SU-DHL-6 (cell line): Measurements from ENCODE around the gene CD180.

Experiments
- H2AFZ ChIP-seq: fragments of 200-600 bp; sonication (generic); 2 replicates; pipeline ENCODE4 v1.6.1; 2014; ENCODE audit warnings: low read depth, mild to moderate bottlenecking, moderate library complexity, mixed read lengths, antibody characterized with exemption, low read length; ENCODE audit not compliant: severe bottlenecking
- H3F3A ChIP-seq: fragments of 200-600 bp; shearing (Covaris generic); 2 replicates; pipeline ENCODE4 v1.6.0; 2016; ENCODE audit warnings: antibody characterized with exemption, mild to moderate bottlenecking; ENCODE audit not compliant: insufficient read depth
- H3K27ac ChIP-seq: fragments of 200-600 bp; sonication (generic); 2 replicates; pipeline ENCODE4 v1.5.1; 2016; ENCODE audit warnings: low read depth, mild to moderate bottlenecking, low read length, moderate library complexity, mixed read lengths
- H3K27me3 ChIP-seq: fragments of 200-600 bp; sonication (generic), shearing (Covaris generic); 2 replicates; pipeline ENCODE4 v1.6.0; 2014; ENCODE audit warnings: mild to moderate bottlenecking, low read length
- H3K36me3 ChIP-seq: fragments of 200-600 bp; sonication (generic); 2 replicates; pipeline ENCODE4 v1.6.1; 2014; ENCODE audit warnings: mild to moderate bottlenecking, low read length, mixed read lengths
- H3K4me2 ChIP-seq: fragments of 300-600, 200-600 bp; shearing (Covaris generic), sonication (generic); 2 replicates; pipeline ENCODE4 v1.6.0; 2014; ENCODE audit warnings: low read length, low read depth, mild to moderate bottlenecking; ENCODE audit not compliant: poor library complexity, severe bottlenecking
- H3K4me3 ChIP-seq: fragments of 200-600 bp; sonication (generic); 2 replicates; pipeline ENCODE4 v1.5.1; 2014; ENCODE audit warnings: antibody characterized with exemption, low read length, mild to moderate bottlenecking, mixed read lengths; ENCODE audit not compliant: insufficient read depth, poor library complexity, severe bottlenecking
- H3K79me2 ChIP-seq: fragments of 200-600 bp; sonication (generic); 2 replicates; pipeline ENCODE4 v1.6.1; 2014; ENCODE audit warnings: mild to moderate bottlenecking, low read length, moderate library complexity; ENCODE audit not compliant: insufficient read depth
- H3K9ac ChIP-seq: fragments of 200-600 bp; sonication (generic); 2 replicates; pipeline ENCODE4 v1.7.0; 2014; ENCODE audit warnings: mild to moderate bottlenecking, low read length
- H3K9me2 ChIP-seq: fragments of 200-600 bp; sonication (generic); replicated peaks from 2 replicates; pipeline ENCODE4 v1.6.1; 2014; ENCODE audit warnings: low read length; ENCODE audit not compliant: insufficient read depth
- H3K9me3 ChIP-seq: fragments of 200-600 bp; sonication (generic); 2 replicates; pipeline ENCODE4 v1.6.1; 2014; ENCODE audit warnings: low read length, mixed read lengths; ENCODE audit not compliant: insufficient read depth
- H4K20me1 ChIP-seq: fragments of 200-600 bp; sonication (generic); 2 replicates; pipeline ENCODE4 v1.6.1; 2014; ENCODE audit warnings: low read depth, mild to moderate bottlenecking, antibody characterized with exemption, low read length, moderate library complexity, mixed read lengths
- EZH2phosphoT487 ChIP-seq: fragments of 200-600 bp; sonication (generic), shearing (Covaris generic); conservative IDR thresholded peaks from 2 replicates; pipeline ENCODE4 v1.6.1; 2018; ENCODE audit warnings: mild to moderate bottlenecking, antibody characterized with exemption, low read length, moderate library complexity, mixed read lengths
- TF ChIP-seq, protein P1 (sequence below): fragments of 200-600 bp; sonication (generic); IDR thresholded peaks from one replicate; pipeline ENCODE4 v1.5.1; 2017; ENCODE audit warnings: antibody characterized with exemption, mild to moderate bottlenecking, low read length, moderate library complexity; ENCODE audit not compliant: insufficient read depth, poor library complexity, severe bottlenecking

CD180 gene

DNA sequence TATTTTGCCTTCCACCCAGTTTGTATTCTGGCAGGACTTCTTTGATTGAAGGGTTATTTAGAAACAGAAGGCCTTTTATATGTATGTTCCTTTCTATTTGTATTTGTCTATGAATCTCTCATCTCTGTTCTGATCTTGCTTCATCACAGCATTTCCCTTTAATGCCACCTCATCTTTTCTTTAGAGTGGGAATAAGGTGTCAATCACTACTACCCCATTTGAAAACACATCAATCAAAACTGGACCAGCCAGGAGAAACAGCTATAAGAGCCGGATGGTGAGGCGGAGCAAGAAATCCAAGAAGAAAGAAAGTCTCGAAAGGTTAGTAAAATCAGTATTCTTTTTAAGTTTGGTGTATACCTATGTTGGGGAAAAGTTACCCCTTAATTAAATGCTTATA is 36.3 kb downstream of the CD180 start:
- no peak for TF ChIP-seq EZH2phosphoT487
- Histone ChIP-seq H3K27me3 (no peaks in the 10 kb centered on the region), H3K9ac (no peak overlapping the region), H3K79me2 (no peaks in the 10 kb centered on the region), H3K9me3 (no peaks in the 10 kb centered on the region), H3F3A (no peaks in the 10 kb centered on the region), H4K20me1 (no peaks in the 10 kb centered on the region), H3K4me2 (no peak overlapping the region), H3K9me2 (no peaks in the 10 kb centered on the region), H3K27ac (no peak overlapping the region), H2AFZ (no peak overlapping the region), H3K36me3 (no peaks in the 10 kb centered on the region), H3K4me3 (no peak overlapping the region)

- Histone ChIP-seq H3K4me2 (no peak overlapping the region), H3K79me2 (no peaks in the 10 kb centered on the region), H3K4me3 (no peak overlapping the region), H3K9me3 (no peaks in the 10 kb centered on the region), H3K27ac (no peak overlapping the region), H3K36me3 (no peaks in the 10 kb centered on the region), H2AFZ (no peak overlapping the region), H3K9me2 (no peaks in the 10 kb centered on the region), H4K20me1 (no peaks in the 10 kb centered on the region), H3K9ac (no peak overlapping the region), H3F3A (no peaks in the 10 kb centered on the region), H3K27me3 (no peaks in the 10 kb centered on the region)
- TF ChIP-seq, protein P1, sequence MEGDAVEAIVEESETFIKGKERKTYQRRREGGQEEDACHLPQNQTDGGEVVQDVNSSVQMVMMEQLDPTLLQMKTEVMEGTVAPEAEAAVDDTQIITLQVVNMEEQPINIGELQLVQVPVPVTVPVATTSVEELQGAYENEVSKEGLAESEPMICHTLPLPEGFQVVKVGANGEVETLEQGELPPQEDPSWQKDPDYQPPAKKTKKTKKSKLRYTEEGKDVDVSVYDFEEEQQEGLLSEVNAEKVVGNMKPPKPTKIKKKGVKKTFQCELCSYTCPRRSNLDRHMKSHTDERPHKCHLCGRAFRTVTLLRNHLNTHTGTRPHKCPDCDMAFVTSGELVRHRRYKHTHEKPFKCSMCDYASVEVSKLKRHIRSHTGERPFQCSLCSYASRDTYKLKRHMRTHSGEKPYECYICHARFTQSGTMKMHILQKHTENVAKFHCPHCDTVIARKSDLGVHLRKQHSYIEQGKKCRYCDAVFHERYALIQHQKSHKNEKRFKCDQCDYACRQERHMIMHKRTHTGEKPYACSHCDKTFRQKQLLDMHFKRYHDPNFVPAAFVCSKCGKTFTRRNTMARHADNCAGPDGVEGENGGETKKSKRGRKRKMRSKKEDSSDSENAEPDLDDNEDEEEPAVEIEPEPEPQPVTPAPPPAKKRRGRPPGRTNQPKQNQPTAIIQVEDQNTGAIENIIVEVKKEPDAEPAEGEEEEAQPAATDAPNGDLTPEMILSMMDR: peak; percentile 63
- no peak for TF ChIP-seq EZH2phosphoT487
These were observed 39.5 kb downstream of the CD180 start for GRCh38 chr5:67156976-67157583.

GRCh38 chr5:67154556-67155206 is 41.9 kb downstream of the CD180 start:
- Histone ChIP-seq H3K27me3 (no peaks in the 10 kb centered on the region), H2AFZ (no peak overlapping the region), H3F3A (no peaks in the 10 kb centered on the region), H3K27ac (no peak overlapping the region), H3K9me2 (no peaks in the 10 kb centered on the region), H3K4me2 (no peak overlapping the region), H3K36me3 (no peaks in the 10 kb centered on the region), H3K79me2 (no peaks in the 10 kb centered on the region), H3K9ac (no peak overlapping the region), H3K4me3 (no peak overlapping the region), H4K20me1 (no peaks in the 10 kb centered on the region), H3K9me3 (no peaks in the 10 kb centered on the region)
- TF ChIP-seq, protein P1: no peak
- no peak for TF ChIP-seq EZH2phosphoT487

GRCh38 chr5:67153292-67153691 is 43.3 kb downstream of the CD180 start:
- Histone ChIP-seq H2AFZ (no peak overlapping the region), H3F3A (no peaks in the 10 kb centered on the region), H3K4me2 (no peak overlapping the region), H3K4me3 (no peak overlapping the region), H3K27ac (no peak overlapping the region), H3K9ac (no peak overlapping the region), H3K36me3 (no peaks in the 10 kb centered on the region), H3K9me2 (no peaks in the 10 kb centered on the region), H4K20me1 (no peaks in the 10 kb centered on the region), H3K79me2 (no peaks in the 10 kb centered on the region), H3K9me3 (no peaks in the 10 kb centered on the region), H3K27me3 (no peaks in the 10 kb centered on the region)
- TF ChIP-seq EZH2phosphoT487: no peak
- TF ChIP-seq, protein P1: no peak
